Fibroblast of the conjunctiva (primary cell): ENCODE results near the gene PPP1R2B.

Source experiments
- DNase-seq: peaks from one replicate; pipeline ENCODE4 v3.0.0-alpha.2; 2010; ENCODE audit warnings: low read depth

Gene PPP1R2B

DNA sequence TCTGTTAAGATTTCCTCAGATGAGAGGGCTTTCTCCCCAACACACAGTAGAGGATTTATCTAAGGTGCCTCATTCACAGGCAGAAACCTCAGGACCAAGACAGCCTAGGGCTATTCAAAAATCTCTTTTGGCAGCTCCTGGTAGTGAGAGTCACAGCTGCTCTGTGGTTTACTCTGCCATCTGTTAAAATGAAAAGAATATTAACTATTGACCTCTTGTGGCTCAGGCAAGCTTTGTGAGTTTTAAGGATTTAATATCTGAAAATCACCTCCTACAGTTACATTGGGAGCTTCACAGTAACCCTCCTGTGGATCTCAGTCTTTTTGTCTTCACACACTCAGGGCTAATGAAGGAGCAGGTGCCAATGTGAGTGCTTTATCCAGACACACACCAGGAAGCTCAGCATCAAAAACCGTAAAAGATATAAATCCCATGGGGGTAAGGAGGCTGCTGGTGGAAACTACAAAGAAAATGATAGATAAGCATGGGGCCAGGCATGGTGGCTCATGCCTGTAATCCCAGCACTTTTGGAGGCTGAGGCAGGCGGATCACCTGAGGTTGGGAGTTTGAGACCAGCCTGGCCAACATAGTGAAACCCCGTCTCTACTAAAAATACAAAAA lies 29.7 kb downstream of the PPP1R2B start:
- DNase-seq, result no peak

DNA sequence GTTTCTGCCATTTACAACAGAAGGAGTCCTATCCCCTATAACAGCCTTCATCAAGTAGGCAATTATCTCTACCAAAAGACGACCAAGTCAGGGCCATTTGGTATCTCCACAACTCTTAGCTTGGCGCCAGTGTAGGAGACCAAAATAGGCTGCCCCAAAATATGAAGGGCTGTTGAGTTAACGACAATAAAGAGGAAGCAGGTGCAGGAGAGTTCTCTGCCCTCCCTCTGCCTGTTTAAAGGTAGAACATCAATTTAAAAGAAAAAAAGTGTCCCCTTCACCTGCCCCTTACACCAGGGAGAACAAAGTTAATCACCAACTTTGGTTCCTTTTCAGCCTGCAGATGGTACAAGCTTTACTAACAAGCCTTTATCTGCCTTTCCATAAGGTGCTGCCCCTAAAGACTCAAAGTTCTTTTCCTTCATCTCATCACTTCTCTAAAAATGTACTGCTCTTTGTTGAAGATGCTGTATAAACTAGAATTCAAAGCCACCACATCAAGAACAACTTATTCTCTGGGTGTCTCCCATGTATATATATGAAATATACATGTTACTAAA lies 33.3 kb downstream of the PPP1R2B start:
- no peak for DNase-seq

DNA sequence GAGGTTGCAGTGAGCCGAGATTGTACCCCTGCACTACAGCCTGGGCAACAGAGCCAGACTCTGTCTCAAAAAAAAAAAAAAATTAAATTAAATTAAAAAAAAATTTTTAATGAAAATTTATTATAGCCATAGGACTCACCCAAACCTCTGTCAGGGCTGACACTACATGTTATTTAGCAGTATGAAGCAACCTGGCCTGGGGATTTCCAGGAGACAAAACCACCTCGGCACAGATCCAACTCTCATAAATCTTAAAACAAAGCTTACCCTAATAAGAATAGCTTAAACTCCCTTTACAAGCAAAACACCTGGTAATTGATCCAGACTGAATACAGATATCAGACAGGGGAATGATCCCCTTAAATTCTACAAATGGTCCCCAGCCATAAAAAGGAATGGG lies 38.4 kb downstream of the PPP1R2B start:
- no peak for DNase-seq

DNA sequence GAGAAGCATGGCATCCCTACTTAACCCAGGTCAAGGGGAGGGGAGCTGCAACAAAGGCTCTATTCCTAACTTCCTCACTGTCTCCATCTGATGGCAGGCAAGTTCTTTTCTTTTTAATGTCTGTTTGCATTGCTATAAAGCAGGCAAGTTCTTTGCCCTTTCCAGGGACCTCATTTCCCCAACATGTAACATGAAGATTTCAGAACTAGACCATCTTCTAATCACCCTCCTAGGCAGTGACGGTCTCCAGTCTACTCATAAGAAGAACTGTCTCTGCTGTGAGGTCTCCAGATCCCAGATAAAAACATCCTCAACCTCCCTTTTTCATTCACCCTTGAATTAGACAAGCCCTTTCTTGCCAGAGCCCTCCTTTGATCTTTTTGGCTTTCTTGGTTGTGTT lies 42.1 kb downstream of the PPP1R2B start:
- no peak for DNase-seq

DNA sequence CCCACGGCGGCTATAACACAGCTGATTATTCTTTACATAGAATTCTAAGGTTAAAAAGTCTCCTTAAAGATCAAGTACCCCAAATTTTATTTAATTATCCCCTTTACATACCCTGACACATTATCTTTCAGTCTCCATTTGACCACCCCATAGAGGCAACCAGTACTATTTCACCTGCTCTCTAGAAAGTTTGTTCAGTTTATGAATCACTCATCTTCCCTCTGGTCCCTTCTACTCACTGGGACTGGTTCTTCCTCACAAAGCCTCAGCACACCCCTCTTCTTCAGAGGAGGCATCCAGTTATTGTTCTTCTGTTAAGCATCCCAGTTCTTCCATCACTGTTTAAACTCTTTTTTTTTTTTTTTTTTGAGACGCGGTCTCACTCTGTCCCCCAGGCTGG lies 42.8 kb downstream of the PPP1R2B start:
- no peak for DNase-seq

DNA sequence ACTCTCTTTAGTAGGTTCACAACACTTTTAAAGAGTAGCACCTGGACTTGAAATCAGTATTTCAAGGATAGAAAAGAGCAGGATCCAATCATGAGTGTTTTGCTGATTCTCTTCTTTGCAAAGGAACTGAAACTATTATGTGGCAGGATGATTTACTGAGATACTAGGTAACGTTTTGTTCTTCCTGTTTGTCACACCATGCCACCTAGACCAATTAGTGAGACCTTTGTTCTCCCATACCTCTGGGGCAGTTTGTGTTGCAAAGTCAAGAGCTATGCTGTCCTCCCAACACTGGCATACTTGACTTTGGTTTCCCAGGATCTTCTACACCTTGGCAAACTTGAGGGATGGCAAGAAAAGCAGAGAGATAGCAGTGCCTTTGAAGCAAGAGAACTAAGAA lies 43.4 kb downstream of the PPP1R2B start:
- DNase-seq, result no peak

DNA sequence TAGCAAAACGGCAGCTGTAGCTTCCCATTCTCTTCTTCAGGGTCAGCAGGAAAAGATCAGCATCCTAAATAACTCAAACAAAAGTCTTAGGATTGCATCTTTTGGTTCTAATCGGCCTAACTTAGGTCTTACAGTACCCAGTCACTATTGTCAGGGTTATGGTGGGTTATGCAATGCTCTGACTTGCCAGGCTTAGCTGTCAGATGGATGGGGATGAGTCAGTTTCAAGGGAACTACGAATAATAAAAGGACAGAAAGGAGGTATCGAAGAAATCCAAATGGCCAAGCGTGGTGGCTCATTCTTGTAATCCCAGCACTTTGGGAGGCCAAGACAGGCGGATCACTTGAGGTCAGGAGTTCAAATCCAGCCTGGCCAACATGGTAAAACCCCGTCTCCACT lies 46.5 kb downstream of the PPP1R2B start:
- no peak for DNase-seq
